ENCODE results near the gene ZCCHC7.

DNA sequence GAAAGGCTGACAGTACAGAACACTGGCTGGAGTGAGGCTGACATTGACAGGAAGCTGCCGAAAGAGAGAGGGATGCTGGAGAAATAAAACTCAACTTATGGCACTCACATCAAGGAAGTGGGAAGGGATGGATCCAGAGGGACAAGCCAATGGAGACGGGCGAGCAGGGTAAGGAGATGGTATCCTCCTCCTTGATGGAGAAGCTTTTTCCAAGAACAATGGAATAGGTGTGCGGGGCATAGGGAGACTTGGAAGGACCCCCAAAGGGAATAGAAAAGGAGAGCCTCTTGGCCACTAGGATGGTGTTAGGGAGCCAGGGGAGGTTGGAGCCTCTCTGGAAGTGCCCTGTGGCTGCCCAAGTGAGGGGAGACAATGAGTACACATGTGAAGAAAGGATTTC, 243.8 kb downstream of the ZCCHC7 start:
- TF ChIP-seq POLR2A (IDR thresholded peaks at IDR 0.05; ENCODE audit: low read depth, low read length) (no peak), HDAC2 (IDR thresholded peaks at IDR 0.05) (no peak), NBN (IDR thresholded peaks at IDR 0.05) (no peak), BACH1 (IDR thresholded peaks at IDR 0.05; ENCODE audit: borderline replicate concordance) (no peak), ZNF274 (IDR thresholded peaks at IDR 0.05; ENCODE audit: insufficient read depth, insufficient read length) (no peak), IKZF1 (conservative IDR thresholded peaks at IDR 0.05) (no peak), CEBPB (IDR thresholded peaks at IDR 0.05; ENCODE audit: borderline replicate concordance in 1 of 2, low read depth in 2 of 2, low read length in 2 of 2) (no peak), ZZZ3 (IDR thresholded peaks at IDR 0.05; ENCODE audit: control insufficient read depth, insufficient read length, low read depth) (no peak), JUND (IDR thresholded peaks at IDR 0.05; ENCODE audit: low read depth, low read length) (no peak), EZH2 (IDR thresholded peaks at IDR 0.05; ENCODE audit: borderline replicate concordance, control insufficient read depth, low read depth, low read length) (no peak)
- TF ChIP-seq, protein P1, sequence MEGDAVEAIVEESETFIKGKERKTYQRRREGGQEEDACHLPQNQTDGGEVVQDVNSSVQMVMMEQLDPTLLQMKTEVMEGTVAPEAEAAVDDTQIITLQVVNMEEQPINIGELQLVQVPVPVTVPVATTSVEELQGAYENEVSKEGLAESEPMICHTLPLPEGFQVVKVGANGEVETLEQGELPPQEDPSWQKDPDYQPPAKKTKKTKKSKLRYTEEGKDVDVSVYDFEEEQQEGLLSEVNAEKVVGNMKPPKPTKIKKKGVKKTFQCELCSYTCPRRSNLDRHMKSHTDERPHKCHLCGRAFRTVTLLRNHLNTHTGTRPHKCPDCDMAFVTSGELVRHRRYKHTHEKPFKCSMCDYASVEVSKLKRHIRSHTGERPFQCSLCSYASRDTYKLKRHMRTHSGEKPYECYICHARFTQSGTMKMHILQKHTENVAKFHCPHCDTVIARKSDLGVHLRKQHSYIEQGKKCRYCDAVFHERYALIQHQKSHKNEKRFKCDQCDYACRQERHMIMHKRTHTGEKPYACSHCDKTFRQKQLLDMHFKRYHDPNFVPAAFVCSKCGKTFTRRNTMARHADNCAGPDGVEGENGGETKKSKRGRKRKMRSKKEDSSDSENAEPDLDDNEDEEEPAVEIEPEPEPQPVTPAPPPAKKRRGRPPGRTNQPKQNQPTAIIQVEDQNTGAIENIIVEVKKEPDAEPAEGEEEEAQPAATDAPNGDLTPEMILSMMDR (IDR thresholded peaks at IDR 0.05 in 2 of 3, conservative IDR thresholded peaks at IDR 0.05 in 1 of 3; ENCODE audit: control insufficient read depth in 2 of 3, extremely low read depth in 1 of 3, insufficient read depth in 1 of 3, low read depth in 3 of 3, low read length in 3 of 3): no peak
- TF ChIP-seq, protein P2, sequence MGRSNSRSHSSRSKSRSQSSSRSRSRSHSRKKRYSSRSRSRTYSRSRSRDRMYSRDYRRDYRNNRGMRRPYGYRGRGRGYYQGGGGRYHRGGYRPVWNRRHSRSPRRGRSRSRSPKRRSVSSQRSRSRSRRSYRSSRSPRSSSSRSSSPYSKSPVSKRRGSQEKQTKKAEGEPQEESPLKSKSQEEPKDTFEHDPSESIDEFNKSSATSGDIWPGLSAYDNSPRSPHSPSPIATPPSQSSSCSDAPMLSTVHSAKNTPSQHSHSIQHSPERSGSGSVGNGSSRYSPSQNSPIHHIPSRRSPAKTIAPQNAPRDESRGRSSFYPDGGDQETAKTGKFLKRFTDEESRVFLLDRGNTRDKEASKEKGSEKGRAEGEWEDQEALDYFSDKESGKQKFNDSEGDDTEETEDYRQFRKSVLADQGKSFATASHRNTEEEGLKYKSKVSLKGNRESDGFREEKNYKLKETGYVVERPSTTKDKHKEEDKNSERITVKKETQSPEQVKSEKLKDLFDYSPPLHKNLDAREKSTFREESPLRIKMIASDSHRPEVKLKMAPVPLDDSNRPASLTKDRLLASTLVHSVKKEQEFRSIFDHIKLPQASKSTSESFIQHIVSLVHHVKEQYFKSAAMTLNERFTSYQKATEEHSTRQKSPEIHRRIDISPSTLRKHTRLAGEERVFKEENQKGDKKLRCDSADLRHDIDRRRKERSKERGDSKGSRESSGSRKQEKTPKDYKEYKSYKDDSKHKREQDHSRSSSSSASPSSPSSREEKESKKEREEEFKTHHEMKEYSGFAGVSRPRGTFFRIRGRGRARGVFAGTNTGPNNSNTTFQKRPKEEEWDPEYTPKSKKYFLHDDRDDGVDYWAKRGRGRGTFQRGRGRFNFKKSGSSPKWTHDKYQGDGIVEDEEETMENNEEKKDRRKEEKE (IDR thresholded peaks at IDR 0.05): no peak
- TF ChIP-seq, protein P3, sequence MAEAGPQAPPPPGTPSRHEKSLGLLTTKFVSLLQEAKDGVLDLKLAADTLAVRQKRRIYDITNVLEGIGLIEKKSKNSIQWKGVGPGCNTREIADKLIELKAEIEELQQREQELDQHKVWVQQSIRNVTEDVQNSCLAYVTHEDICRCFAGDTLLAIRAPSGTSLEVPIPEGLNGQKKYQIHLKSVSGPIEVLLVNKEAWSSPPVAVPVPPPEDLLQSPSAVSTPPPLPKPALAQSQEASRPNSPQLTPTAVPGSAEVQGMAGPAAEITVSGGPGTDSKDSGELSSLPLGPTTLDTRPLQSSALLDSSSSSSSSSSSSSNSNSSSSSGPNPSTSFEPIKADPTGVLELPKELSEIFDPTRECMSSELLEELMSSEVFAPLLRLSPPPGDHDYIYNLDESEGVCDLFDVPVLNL (IDR thresholded peaks at IDR 0.05; ENCODE audit: low read depth, low read length): no peak
- TF ChIP-seq, protein P4, sequence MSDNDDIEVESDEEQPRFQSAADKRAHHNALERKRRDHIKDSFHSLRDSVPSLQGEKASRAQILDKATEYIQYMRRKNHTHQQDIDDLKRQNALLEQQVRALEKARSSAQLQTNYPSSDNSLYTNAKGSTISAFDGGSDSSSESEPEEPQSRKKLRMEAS (IDR thresholded peaks at IDR 0.05; ENCODE audit: low read depth, low read length): no peak

Data from GM12878 (cell line).